Stimulated activated CD4-positive, alpha-beta T cell treated with anti-CD3 and anti-CD28 coated beads, Interleukin-4, amount 100 ng/mL, for 24 hours (primary cell): ENCODE results near the gene RAE1.
A peak's percentile ranks its signal among the peaks of the same experiment; 100 is the strongest.

Experiments
- DNase-seq: peaks from one replicate; pipeline ENCODE4 v3.0.0-alpha.2; 2020

RAE1 gene

GRCh38 chr20:57351042-57351783, at the start of gene RAE1:
Gene RAE1, plus strand, starts transcription at chr20:57351255. Its CDS starts 2,784 bp downstream, at chr20:57354039.
- DNase-seq, result peak; percentile 94

- DNase-seq, result no peak
Measured at GRCh38 chr20:57306747-57307146, 44.3 kb upstream of the RAE1 start.

GRCh38 chr20:57308451-57309271, 42.4 kb upstream of the RAE1 start:
- no peak for DNase-seq

GRCh38 chr20:57309544-57310115, 41.4 kb upstream of the RAE1 start:
- DNase-seq, result no peak

- DNase-seq, result no peak
Measured at GRCh38 chr20:57310821-57311514, 40.1 kb upstream of the RAE1 start.

- no peak for DNase-seq
Measured at GRCh38 chr20:57312138-57312537, 38.9 kb upstream of the RAE1 start.

- DNase-seq, result no peak
Measured at GRCh38 chr20:57313230-57313629, 37.8 kb upstream of the RAE1 start.

GRCh38 chr20:57313951-57314350, 37.1 kb upstream of the RAE1 start:
- DNase-seq, result no peak

GRCh38 chr20:57315083-57315975, 35.7 kb upstream of the RAE1 start:
- no peak for DNase-seq

- DNase-seq, result no peak
Measured at GRCh38 chr20:57315976-57316480, 35.0 kb upstream of the RAE1 start.

- DNase-seq, result no peak
Measured at GRCh38 chr20:57316795-57317201, 34.3 kb upstream of the RAE1 start.

- DNase-seq, result no peak
Measured at GRCh38 chr20:57317316-57317788, 33.7 kb upstream of the RAE1 start.

GRCh38 chr20:57317789-57318371, 33.2 kb upstream of the RAE1 start:
- DNase-seq, result no peak

- DNase-seq, result no peak
Measured at GRCh38 chr20:57319584-57319983, 31.5 kb upstream of the RAE1 start.

GRCh38 chr20:57320358-57320757, 30.7 kb upstream of the RAE1 start:
- DNase-seq, result no peak

- DNase-seq, result no peak
Measured at GRCh38 chr20:57321142-57321541, 29.9 kb upstream of the RAE1 start.

GRCh38 chr20:57322476-57322875, 28.6 kb upstream of the RAE1 start:
- DNase-seq, result no peak

GRCh38 chr20:57323034-57323433, 28.0 kb upstream of the RAE1 start:
- DNase-seq, result no peak

- no peak for DNase-seq
Measured at GRCh38 chr20:57325632-57326356, 25.3 kb upstream of the RAE1 start.

- DNase-seq, result no peak
Measured at GRCh38 chr20:57326667-57327455, 24.2 kb upstream of the RAE1 start.
